K562 (cell line): Measurements from ENCODE around the gene PKD1. TPM values are rescaled to one million over a fixed set of nuclear protein-coding genes. Genes with fewer than 3 reads are reported as not detected.

Source experiments
- ATAC-seq: fragments of 200-7000 bp; cut with Tn5 transposase; 3 replicates; pipeline ENCODE4 v1.9.1; 2020; ENCODE audit warnings: moderate library complexity
- BruUV-seq: library from RNA; stranded (reverse); fragments of 400-500 nt; replicated peaks from 2 replicates; lab custom pipeline; 2021; lab: Mats Ljungman, UMichigan
- CTCF ChIA-PET: fragments of 300-600 bp; formaldehyde crosslinking; extraction: SDS; loops from one replicate; lab custom pipeline; 2021; ENCODE audit warnings: low intra/inter-chr PET ratio; lab: Yijun Ruan, JAX
- POLR2A ChIA-PET: fragments of 300-600, 350-650 bp; sonication (Branson Sonifier 250); formaldehyde crosslinking; extraction: SDS; loops from one replicate; lab custom pipeline; 2021; ENCODE audit warnings: antibody characterized with exemption, inconsistent platforms; lab: Yijun Ruan, JAX
- DNase-seq, 4 experiments: peaks; one replicate each; pipeline versions ENCODE4 v3.0.0 to v3.0.0-alpha.2; 2011 to 2018; ENCODE audit warnings: low spot score in 3 of 4, mixed read lengths in 3 of 4; ENCODE audit errors: extremely low read depth in 1 of 4
- FAIRE-seq: peaks from 2 replicates; lab custom pipeline; 2011; peaks lifted over from hg19 to GRCh38; lab: Jason Lieb, UNC
- H2AFZ ChIP-seq: 2 replicates; pipeline ENCODE4 v1.6.0; 2011; ENCODE audit warnings: low read depth, low read length, control low read depth, inconsistent platforms
- H3K27ac ChIP-seq: fragments of 200-600 bp; 3 replicates; pipeline ENCODE4 v1.8.0; 2011; ENCODE audit warnings: low read depth, mild to moderate bottlenecking, control low read depth, inconsistent platforms, low read length, moderate library complexity, mixed read lengths; ENCODE audit errors: extremely low read depth
- H3K27me3 ChIP-seq, 2 experiments: fragments of 300-600 bp in 1 of 2; 2 replicates in 1 of 2; 3 replicates in 1 of 2; pipeline versions ENCODE4 v1.6.0 to v1.8.0; 2011; ENCODE audit warnings: inconsistent platforms in 2 of 2, low read length in 2 of 2, mild to moderate bottlenecking in 1 of 2, mixed read lengths in 1 of 2, moderate library complexity in 1 of 2; ENCODE audit not compliant: control insufficient read depth in 2 of 2, insufficient read depth in 2 of 2
- H3K36me3 ChIP-seq: fragments of 300-600 bp; 3 replicates; pipeline ENCODE4 v1.8.0; 2011; ENCODE audit warnings: mild to moderate bottlenecking, low read length, inconsistent platforms; ENCODE audit not compliant: control insufficient read depth, insufficient read depth
- H3K4me1 ChIP-seq, 2 experiments: fragments of 200-600 bp in 1 of 2; replicated peaks in 1 of 2; 2 replicates in 1 of 2; 3 replicates in 1 of 2; pipeline versions ENCODE4 v1.5.1 to v1.8.0; 2011; ENCODE audit warnings: inconsistent platforms in 2 of 2, low read length in 2 of 2, mild to moderate bottlenecking in 1 of 2, mixed read lengths in 1 of 2, moderate library complexity in 1 of 2; ENCODE audit not compliant: control insufficient read depth in 2 of 2, insufficient read depth in 2 of 2
- H3K4me2 ChIP-seq: 2 replicates; pipeline ENCODE4 v1.6.1; 2011; ENCODE audit warnings: low read length, control low read depth, inconsistent platforms, mixed read lengths; ENCODE audit not compliant: insufficient read depth
- H3K4me3 ChIP-seq: fragments of 200-600 bp; sonication (generic), shearing (Covaris generic); 2 replicates; pipeline ENCODE4 v1.5.1; 2016; ENCODE audit warnings: control low read depth, inconsistent platforms
- H3K79me2 ChIP-seq: fragments of 200-600 bp; 3 replicates; pipeline ENCODE4 v1.8.0; 2011; ENCODE audit warnings: low read length, inconsistent platforms; ENCODE audit not compliant: control insufficient read depth, insufficient read depth
- H3K9ac ChIP-seq, 2 experiments: 2 replicates each; pipeline versions ENCODE4 v1.6.0 to v1.6.1; 2011; ENCODE audit warnings: low read depth in 2 of 2, low read length in 2 of 2, control low read depth in 1 of 2, inconsistent platforms in 1 of 2, mild to moderate bottlenecking in 1 of 2, mixed read lengths in 1 of 2; ENCODE audit not compliant: insufficient read depth in 1 of 2
- H3K9me1 ChIP-seq: one replicate; pipeline ENCODE4 v1.6.0; 2011; ENCODE audit warnings: inconsistent platforms, mild to moderate bottlenecking, low read length, moderate library complexity; ENCODE audit not compliant: control insufficient read depth, insufficient read depth
- H3K9me3 ChIP-seq: replicated peaks from 2 replicates; pipeline ENCODE4 v1.5.1; 2011; ENCODE audit warnings: low read depth, low read length, inconsistent platforms; ENCODE audit not compliant: control insufficient read depth, insufficient read depth
- H4K20me1 ChIP-seq: replicated peaks from 2 replicates; pipeline ENCODE4 v1.6.1; 2011; ENCODE audit warnings: low read length, inconsistent platforms, mixed read lengths; ENCODE audit not compliant: control insufficient read depth, insufficient read depth
- CBX5 ChIP-seq: IDR thresholded peaks from 2 replicates; pipeline ENCODE4 v1.6.1; 2014; ENCODE audit warnings: low read depth, borderline replicate concordance
- FOXA1 ChIP-seq: fragments of 450-650 bp; IDR thresholded peaks from 2 replicates; pipeline ENCODE4 v1.6.1; 2016; ENCODE audit warnings: mild to moderate bottlenecking, borderline replicate concordance
- HDAC1 ChIP-seq, 2 experiments: fragments of 450-650 bp; IDR thresholded peaks; 2 replicates each; pipeline ENCODE4 v1.6.1; 2016 to 2017; ENCODE audit warnings: inconsistent platforms in 1 of 2, mild to moderate bottlenecking in 1 of 2, moderate library complexity in 1 of 2
- HDGF ChIP-seq: fragments of 450-650 bp; IDR thresholded peaks from 2 replicates; pipeline ENCODE4 v1.6.1; 2016
- HSF4 ChIP-seq: fragments of 250-450 bp; sonication (Bioruptor Pico); IDR thresholded peaks from 2 replicates; pipeline ENCODE4 v2.1.2; 2022; ENCODE audit warnings: mild to moderate bottlenecking, moderate library complexity, borderline replicate concordance
- KDM1A ChIP-seq, 2 experiments: fragments of 450-650 bp; IDR thresholded peaks; 2 replicates each; pipeline ENCODE4 v1.6.1; 2016; ENCODE audit warnings: mild to moderate bottlenecking in 2 of 2
- MEF2A ChIP-seq: IDR thresholded peaks from 2 replicates; pipeline ENCODE4 v1.6.1; 2011; ENCODE audit warnings: low read depth, mild to moderate bottlenecking, low read length, moderate library complexity; ENCODE audit not compliant: control insufficient read depth
- MXI1 ChIP-seq: IDR thresholded peaks from 2 replicates; pipeline ENCODE4 v1.6.1; 2011; ENCODE audit warnings: low read depth, mild to moderate bottlenecking, improper control_type of control experiment, low read length
- NBN ChIP-seq: fragments of 450-650 bp; IDR thresholded peaks from 2 replicates; pipeline ENCODE4 v1.6.1; 2016; ENCODE audit warnings: low read depth, mild to moderate bottlenecking
- NCOA2 ChIP-seq, 2 experiments: fragments of 450-650 bp; IDR thresholded peaks; 2 replicates each; pipeline ENCODE4 v1.6.1; 2018; ENCODE audit warnings: mild to moderate bottlenecking in 2 of 2, moderate library complexity in 1 of 2; ENCODE audit not compliant: partially characterized antibody in 2 of 2
- PHB ChIP-seq: fragments of 250-450 bp; sonication (Bioruptor Pico); IDR thresholded peaks from 2 replicates; pipeline ENCODE4 v1.5.0; 2021
- POLR2B ChIP-seq: fragments of 450-650 bp; IDR thresholded peaks from 2 replicates; pipeline ENCODE4 v1.6.1; 2018; ENCODE audit warnings: low read depth; ENCODE audit not compliant: partially characterized antibody
- SMARCA4 ChIP-seq: fragments of 450-650 bp; IDR thresholded peaks from 2 replicates; pipeline ENCODE4 v1.6.1; 2016
- TBL1XR1 ChIP-seq, 2 experiments: IDR thresholded peaks; 2 replicates each; pipeline ENCODE4 v1.6.1; 2012; ENCODE audit warnings: improper control_type of control experiment in 2 of 2, low read length in 2 of 2, mild to moderate bottlenecking in 1 of 2
- TOE1 ChIP-seq, 2 experiments: fragments of 450-650 bp in 1 of 2; sonication (generic) in 1 of 2; formaldehyde crosslinking in 1 of 2; IDR thresholded peaks; 2 replicates each; pipeline versions ENCODE4 v1.7.1 to v1.8.0; 2016 to 2022; ENCODE audit warnings: borderline replicate concordance in 2 of 2, mild to moderate bottlenecking in 2 of 2, antibody characterized with exemption in 1 of 2, inconsistent platforms in 1 of 2, low read depth in 1 of 2, missing genetic modification reagents in 1 of 2, moderate library complexity in 1 of 2
- ZNF77 ChIP-seq: fragments of 250-450 bp; sonication (Bioruptor Pico); IDR thresholded peaks from 2 replicates; pipeline ENCODE4 v1.5.0; 2020
- WGBS: fragments of 100-300 bp; shearing (Covaris generic); methylation state at CpG from one replicate; pipeline ENCODE4 v1.1.6; 2016; ENCODE audit warnings: low coverage, mixed read lengths; ENCODE audit not compliant: insufficient coverage; ENCODE audit errors: missing lambda C conversion rate; 5-methylcytosine and 5-hydroxymethylcytosine counted together
- in situ Hi-C: fragments of 300-500 bp; cut with MboI; formaldehyde crosslinking; loops from 4 replicates; pipeline ENCODE4 v1.15.0; 2018; ENCODE audit warnings: inconsistent platforms, mixed read lengths
- intact Hi-C: fragments of 100-400 bp; cut with micrococcal nuclease; formaldehyde crosslinking; loops from 2 replicates; pipeline ENCODE4 v1.14.2; 2022
- polyA plus RNA-seq, 8 experiments: library from polyadenylated mRNA; depleted of rRNA in 4 of 8; stranded (reverse) in 5 of 8; unstranded in 3 of 8; fragments of >200 nt; fragmentation: Nextera tagmentation in 2 of 8; fragmentation: Illumina TruSeq in 1 of 8; extraction: Ambion mirVana in 2 of 8; extraction: Trizol in 1 of 8; gene quantifications; 2 replicates each; pipeline versions ENCODE4 v1.2.1 to v1.2.3, GENCODE V29; 2011 to 2014; ENCODE audit warnings: inconsistent platforms in 1 of 8, missing spikeins in 1 of 8
- total RNA-seq, 7 experiments: library from RNA; depleted of rRNA in 6 of 7; stranded (reverse); fragments of >200 nt in 6 of 7; fragmentation: Illumina TruSeq in 2 of 7; extraction: Trizol in 2 of 7; gene quantifications; 2 replicates each; pipeline versions ENCODE4 v1.2.1 to v1.2.3, GENCODE V29; 2011 to 2021; ENCODE audit warnings: low replicate concordance in 1 of 7
- TF ChIP-seq, protein P1 (sequence below): sonication (generic); formaldehyde crosslinking; IDR thresholded peaks from 2 replicates; pipeline ENCODE4 v1.5.0; 2020; ENCODE audit warnings: missing genetic modification reagents
- TF ChIP-seq, protein P2 (sequence below): IDR thresholded peaks from 2 replicates; pipeline ENCODE4 v1.6.1; 2012; ENCODE audit warnings: low read depth, low read length, improper control_type of control experiment, borderline replicate concordance

PKD1 gene
- total and polyA plus RNA-seq, 9 of the 15 experiments (the other 6 are each of a cell fraction or from before 2014, with no cell fraction given) = 0.23 to 93.5 (median 12.6) TPM

DNA sequence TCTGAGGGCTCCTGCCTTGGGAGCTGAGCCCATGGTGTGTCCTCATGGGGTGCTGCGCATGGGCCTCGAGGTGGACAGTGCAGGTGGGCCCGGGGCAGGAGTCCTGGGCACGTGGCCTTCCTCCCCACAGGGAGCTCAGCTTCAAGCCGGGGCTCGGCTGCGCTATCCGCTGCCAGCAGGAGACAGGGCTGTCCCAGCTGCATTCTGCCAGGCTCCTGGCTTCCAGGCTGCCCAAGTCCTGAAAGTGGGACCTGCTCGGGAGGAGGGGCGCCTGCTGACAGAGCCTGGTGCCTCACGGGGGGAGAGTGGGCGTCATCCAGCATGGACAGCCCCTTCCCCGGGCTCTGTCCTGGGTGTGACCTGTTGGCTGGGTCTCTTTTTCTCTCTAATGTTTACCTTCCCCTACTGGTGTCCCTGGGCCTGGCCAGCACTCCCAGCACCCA lies 27.0 kb upstream of the PKD1 start:
- H3K9ac ChIP-seq = peak overlapping the region in 1 of 2 experiments; percentile 26; a peak in 1 of 4 replicates
- TF ChIP-seq MXI1 (no peak), PHB (CRISPR knock-in tag) (no peak), SMARCA4 (no peak), FOXA1 (no peak), KDM1A (IDR thresholded peaks at IDR 0.05) (no peak), NCOA2 (IDR thresholded peaks at IDR 0.05; ENCODE audit: partially characterized antibody in 2 of 2) (no peak), TBL1XR1 (IDR thresholded peaks at IDR 0.05; ENCODE audit: low read length in 2 of 2) (no peak), HDAC1 (IDR thresholded peaks at IDR 0.05) (no peak), TOE1 (IDR thresholded peaks at IDR 0.05; ENCODE audit: borderline replicate concordance) (no peak), TOE1 (CRISPR knock-in tag; IDR thresholded peaks at IDR 0.05; ENCODE audit: borderline replicate concordance, low read depth) (no peak), HDGF (no peak), MEF2A (no peak), CBX5 (no peak), POLR2B (no peak), ZNF77 (CRISPR knock-in tag) (no peak), NBN (no peak), HSF4 (no peak)
- TF ChIP-seq, protein P1, sequence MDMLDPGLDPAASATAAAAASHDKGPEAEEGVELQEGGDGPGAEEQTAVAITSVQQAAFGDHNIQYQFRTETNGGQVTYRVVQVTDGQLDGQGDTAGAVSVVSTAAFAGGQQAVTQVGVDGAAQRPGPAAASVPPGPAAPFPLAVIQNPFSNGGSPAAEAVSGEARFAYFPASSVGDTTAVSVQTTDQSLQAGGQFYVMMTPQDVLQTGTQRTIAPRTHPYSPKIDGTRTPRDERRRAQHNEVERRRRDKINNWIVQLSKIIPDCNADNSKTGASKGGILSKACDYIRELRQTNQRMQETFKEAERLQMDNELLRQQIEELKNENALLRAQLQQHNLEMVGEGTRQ = no peak
- TF ChIP-seq, protein P2, sequence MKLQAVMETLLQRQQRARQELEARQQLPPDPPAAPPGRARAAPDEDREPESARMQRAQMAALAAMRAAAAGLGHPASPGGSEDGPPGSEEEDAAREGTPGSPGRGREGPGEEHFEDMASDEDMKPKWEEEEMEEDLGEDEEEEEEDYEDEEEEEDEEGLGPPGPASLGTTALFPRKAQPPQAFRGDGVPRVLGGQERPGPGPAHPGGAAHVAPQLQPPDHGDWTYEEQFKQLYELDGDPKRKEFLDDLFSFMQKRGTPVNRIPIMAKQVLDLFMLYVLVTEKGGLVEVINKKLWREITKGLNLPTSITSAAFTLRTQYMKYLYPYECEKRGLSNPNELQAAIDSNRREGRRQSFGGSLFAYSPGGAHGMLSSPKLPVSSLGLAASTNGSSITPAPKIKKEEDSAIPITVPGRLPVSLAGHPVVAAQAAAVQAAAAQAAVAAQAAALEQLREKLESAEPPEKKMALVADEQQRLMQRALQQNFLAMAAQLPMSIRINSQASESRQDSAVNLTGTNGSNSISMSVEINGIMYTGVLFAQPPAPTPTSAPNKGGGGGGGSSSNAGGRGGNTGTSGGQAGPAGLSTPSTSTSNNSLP = no peak
- ChIA-PET CTCF (no interaction called here), POLR2A (interaction anchor here (0.6 to 1.2 kb wide), 4 partner anchors 11 to 600 kb away, joined by 3 to 5 read pairs (median 3); no protein-coding TSS in a partner anchor)
- H3K4me1 ChIP-seq = peaks cover 0 to 60% of the 10 kb centered on the region in 2 experiments; a peak in 2 of 5 replicates
- no peak overlapping the region for H3K4me2 ChIP-seq
- no peak for ATAC-seq
- no peak for DNase-seq
- H3K79me2 ChIP-seq = peaks cover 70% of the 10 kb centered on the region
- intact Hi-C loops (no loop called here), in situ Hi-C loops (no loop called here)
- H3K36me3 ChIP-seq = peaks cover 58% of the 10 kb centered on the region
- peaks cover 8% of the 10 kb centered on the region; the same call in 1 of the 2 replicates for H4K20me1 ChIP-seq
- H3K9me3 ChIP-seq = peaks cover 3% of the 10 kb centered on the region
- H3K4me3 ChIP-seq = no peak overlapping the region
- no TSS peak for BruUV-seq
- no peak overlapping the region for H3K27ac ChIP-seq
- WGBS = 99% methylated on average over 10 of the region's 13 CpGs
- no peaks in the 10 kb centered on the region for H3K9me1 ChIP-seq
- FAIRE-seq = no peak
- no peak overlapping the region for H2AFZ ChIP-seq
- no peaks in the 10 kb centered on the region for H3K27me3 ChIP-seq
